Measurements from ENCODE around the gene ZAP70. TPM values are rescaled to one million over a fixed set of nuclear protein-coding genes. Genes with fewer than 3 reads are reported as not detected.

The ZAP70 gene
- total and polyA plus RNA-seq, 2 of the 13 experiments (the other 11 are each of a cell fraction or from before 2014, with no cell fraction given) = 0.51 to 4.0 TPM

DNA sequence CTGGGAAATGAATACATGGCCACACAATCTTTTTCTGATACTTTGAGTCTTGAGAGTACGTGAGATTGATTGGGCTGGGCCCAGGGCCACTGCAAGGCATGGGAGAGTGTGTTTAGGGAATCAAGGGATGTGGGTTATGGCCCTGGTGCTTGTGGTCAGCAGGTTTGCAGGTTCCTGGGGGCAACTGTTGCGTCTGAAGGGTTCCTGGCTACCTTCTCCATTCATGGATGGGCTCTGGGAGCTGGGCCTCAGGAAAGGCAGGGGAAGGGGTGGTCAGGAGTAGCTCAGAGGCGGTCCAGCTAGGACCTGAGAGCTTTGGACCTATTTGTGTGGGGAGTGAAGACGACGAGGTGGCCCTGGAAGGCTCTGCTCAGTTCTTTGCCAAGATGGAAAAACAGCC, 8.4 kb upstream of the ZAP70 start:
- no peak for DNase-seq (ENCODE audit: low spot score)
- intact Hi-C loops (cut with micrococcal nuclease; ENCODE audit: unreplicated experiment) (loop anchor here (5.0 kb wide), 1 partner anchor 42 kb away; no protein-coding TSS in a partner anchor), in situ Hi-C loops (cut with HindIII; ENCODE audit: extremely low pct_ligation_motif_present, low pct_unique_long_range_greater_than_20kb) (loop anchor here (5.0 to 10.0 kb wide), 2 partner anchors 37 to 680 kb away; no protein-coding TSS in a partner anchor)
- BruUV-seq (replicated peaks) = no TSS peak
- Histone ChIP-seq H3K27me3 (ENCODE audit: control insufficient read depth in 1 of 2, insufficient read depth in 2 of 2, low read length in 2 of 2) (peaks cover 0 to 2% of the 10 kb centered on the region in 2 experiments; a peak in 1 of 5 replicates), H3K27ac (ENCODE audit: extremely low read length, insufficient read depth, low read length) (no peak overlapping the region), H3K36me3 (replicated peaks in 1 of 2; ENCODE audit: control insufficient read depth in 1 of 2, insufficient read depth in 2 of 2, low read length in 2 of 2) (no peaks in the 10 kb centered on the region), H4K20me1 (ENCODE audit: insufficient read depth, low read length) (no peaks in the 10 kb centered on the region), H3K4me1 (ENCODE audit: insufficient read depth, low read length) (peaks cover 15% of the 10 kb centered on the region), H2AFZ (ENCODE audit: low read length) (no peak overlapping the region), H3K4me2 (ENCODE audit: low read depth, low read length) (peak overlapping the region; percentile 22; the same call in 1 of the 2 replicates), H3K79me2 (ENCODE audit: insufficient read depth, low read length) (no peaks in the 10 kb centered on the region), H3K9ac (ENCODE audit: insufficient read depth, low read depth, low read length) (no peak overlapping the region), H3K4me3 (replicated peaks in 1 of 3; ENCODE audit: insufficient read depth in 1 of 3, low read depth in 2 of 3, low read length in 3 of 3) (no peak overlapping the region), H3K9me3 (ENCODE audit: low read length) (no peaks in the 10 kb centered on the region)
- FAIRE-seq = no peak
- POLR2A ChIA-PET = no interaction called here
- CTCF ChIA-PET (ENCODE audit: low intra/inter-chr PET ratio, low total read pairs) = no interaction called here
- no peak for ATAC-seq
- WGBS (ENCODE audit: low lambda C conversion rate) = 49% methylated on average over 2 of the region's 5 CpGs
- TF ChIP-seq CBX5 (CRISPR knock-in tag; IDR thresholded peaks at IDR 0.05; ENCODE audit: borderline replicate concordance) (no peak), MIER2 (CRISPR knock-in tag; IDR thresholded peaks at IDR 0.05) (no peak), ZNF101 (CRISPR knock-in tag; IDR thresholded peaks at IDR 0.05; ENCODE audit: borderline replicate concordance, low read depth) (no peak), ZBTB2 (CRISPR knock-in tag; IDR thresholded peaks at IDR 0.05; ENCODE audit: low read depth) (no peak), ZBTB1 (CRISPR knock-in tag; IDR thresholded peaks at IDR 0.05; ENCODE audit: borderline replicate concordance) (no peak)

DNA sequence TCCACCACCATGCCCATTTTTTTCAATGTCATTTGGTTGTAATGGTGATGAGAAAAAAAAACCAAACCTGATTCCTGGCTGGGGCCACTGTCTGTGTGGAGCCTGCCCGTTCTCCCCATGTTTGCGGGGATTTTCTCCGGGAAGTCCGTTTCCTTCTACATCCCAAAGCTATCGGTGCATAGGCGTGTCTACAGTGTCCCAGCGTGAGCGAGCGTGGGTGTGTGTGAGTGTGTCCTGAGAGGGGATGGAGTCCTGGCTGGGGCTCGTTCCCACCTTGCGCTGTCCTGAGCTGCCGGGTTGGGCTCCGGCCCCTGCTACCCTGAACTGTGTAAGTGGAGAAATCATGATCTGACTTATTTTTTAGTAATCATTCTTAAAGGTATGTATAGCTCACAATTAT, 7.3 kb upstream of the ZAP70 start:
- ChIA-PET POLR2A (no interaction called here), CTCF (ENCODE audit: low intra/inter-chr PET ratio, low total read pairs) (no interaction called here)
- no peaks in the 10 kb centered on the region for H3K79me2 ChIP-seq (ENCODE audit: insufficient read depth, low read length)
- ATAC-seq = no peak
- FAIRE-seq = no peak
- H2AFZ ChIP-seq (ENCODE audit: low read length) = no peak overlapping the region
- no TSS peak for BruUV-seq (replicated peaks)
- DNase-seq (ENCODE audit: low spot score) = no peak
- intact Hi-C loops (cut with micrococcal nuclease; ENCODE audit: unreplicated experiment) = no loop called here
- no peak overlapping the region for H3K4me3 ChIP-seq (replicated peaks in 1 of 3; ENCODE audit: insufficient read depth in 1 of 3, low read depth in 2 of 3, low read length in 3 of 3)
- TF ChIP-seq NFAT5 (CRISPR knock-in tag; IDR thresholded peaks at IDR 0.05) (no peak), MTF2 (CRISPR knock-in tag; IDR thresholded peaks at IDR 0.05; ENCODE audit: borderline replicate concordance) (no peak), NCOA5 (CRISPR knock-in tag; IDR thresholded peaks at IDR 0.05) (no peak), NBN (conservative IDR thresholded peaks at IDR 0.05) (no peak), TARDBP (CRISPR knock-in tag; IDR thresholded peaks at IDR 0.05) (no peak)
- TF ChIP-seq, protein P1, sequence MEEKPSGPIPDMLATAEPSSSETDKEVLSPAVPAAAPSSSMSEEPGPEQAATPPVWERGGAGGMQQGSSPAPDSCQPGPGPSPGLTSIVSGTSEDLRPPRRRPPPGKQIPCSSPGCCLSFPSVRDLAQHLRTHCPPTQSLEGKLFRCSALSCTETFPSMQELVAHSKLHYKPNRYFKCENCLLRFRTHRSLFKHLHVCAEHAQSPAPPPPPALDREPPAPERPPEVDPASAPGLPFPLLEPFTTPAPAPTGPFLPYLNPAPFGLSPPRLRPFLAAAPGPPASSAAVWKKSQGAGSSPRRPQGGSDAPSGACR (CRISPR knock-in tag; IDR thresholded peaks at IDR 0.05) = no peak
- 77% methylated on average over 13 of the region's 13 CpGs for WGBS (ENCODE audit: low lambda C conversion rate)
- H3K4me2 ChIP-seq (ENCODE audit: low read depth, low read length) = no peak overlapping the region
- no peak overlapping the region for H3K9ac ChIP-seq (ENCODE audit: insufficient read depth, low read depth, low read length)
- peaks cover 10% of the 10 kb centered on the region for H3K4me1 ChIP-seq (ENCODE audit: insufficient read depth, low read length)
- in situ Hi-C loops (cut with HindIII; ENCODE audit: extremely low pct_ligation_motif_present, low pct_unique_long_range_greater_than_20kb) = loop anchor here (10.0 kb wide), 1 partner anchor 679 kb away; no protein-coding TSS in a partner anchor
- H3K36me3 ChIP-seq (replicated peaks in 1 of 2; ENCODE audit: control insufficient read depth in 1 of 2, insufficient read depth in 2 of 2, low read length in 2 of 2) = no peaks in the 10 kb centered on the region
- no peaks in the 10 kb centered on the region for H4K20me1 ChIP-seq (ENCODE audit: insufficient read depth, low read length)
- no peak overlapping the region for H3K27ac ChIP-seq (ENCODE audit: extremely low read length, insufficient read depth, low read length)
- no peaks in the 10 kb centered on the region for H3K9me3 ChIP-seq (ENCODE audit: low read length)
- H3K27me3 ChIP-seq (ENCODE audit: control insufficient read depth in 1 of 2, insufficient read depth in 2 of 2, low read length in 2 of 2) = peaks cover 4 to 5% of the 10 kb centered on the region in 2 experiments; a peak in 3 of 5 replicates
